CD14-positive monocyte (primary cell): Measurements from ENCODE around the gene GJA3. TPM values are rescaled to one million over a fixed set of nuclear protein-coding genes. Genes with fewer than 3 reads are reported as not detected.

ENCODE experiments used
- DNase-seq, 3 donors: peaks; one replicate each; pipeline ENCODE4 v3.0.0-alpha.2; 2011 to 2022
- H2AFZ ChIP-seq: 2 replicates; pipeline ENCODE4 v1.6.0; 2012; ENCODE audit warnings: mild to moderate bottlenecking, low read depth, low read length, inconsistent platforms; ENCODE audit not compliant: insufficient read depth, poor library complexity, severe bottlenecking
- H3K27ac ChIP-seq, 2 donors: 1 replicate in 1 of 2; 2 replicates in 1 of 2; pipeline ENCODE4 v1.5.1; 2012 to 2013; ENCODE audit warnings: low read length in 2 of 2, control low read depth in 1 of 2, inconsistent platforms in 1 of 2, low read depth in 1 of 2, mild to moderate bottlenecking in 1 of 2
- H3K27me3 ChIP-seq, 2 donors: one replicate each; pipeline versions ENCODE4 v1.6.0 to v1.6.1; 2011 to 2013; ENCODE audit warnings: low read length in 2 of 2; ENCODE audit not compliant: control insufficient read depth in 2 of 2, insufficient read depth in 2 of 2
- H3K36me3 ChIP-seq, 2 donors: replicated peaks in 1 of 2; 1 replicate in 1 of 2; 2 replicates in 1 of 2; pipeline versions ENCODE4 v1.5.1 to v1.6.1; 2012 to 2013; ENCODE audit warnings: low read length in 2 of 2, control low read depth in 1 of 2, inconsistent platforms in 1 of 2, mild to moderate bottlenecking in 1 of 2; ENCODE audit not compliant: insufficient read depth in 2 of 2, control insufficient read depth in 1 of 2
- H3K4me1 ChIP-seq, 2 donors: 1 replicate in 1 of 2; 2 replicates in 1 of 2; pipeline versions ENCODE4 v1.5.1 to v1.6.1; 2012 to 2013; ENCODE audit warnings: low read length in 2 of 2, control low read depth in 1 of 2, inconsistent platforms in 1 of 2, mild to moderate bottlenecking in 1 of 2, moderate library complexity in 1 of 2; ENCODE audit not compliant: insufficient read depth in 2 of 2, control insufficient read depth in 1 of 2
- H3K4me2 ChIP-seq: replicated peaks from 2 replicates; pipeline ENCODE3; 2012; ENCODE audit warnings: low read length, moderate library complexity, mild to moderate bottlenecking; ENCODE audit not compliant: poor library complexity, severe bottlenecking; ENCODE audit errors: extremely low read depth
- H3K4me3 ChIP-seq, 3 experiments: fragments of 200-600 bp in 1 of 3; sonication (generic) in 1 of 3; replicated peaks in 1 of 3; 1 replicate in 2 of 3; 2 replicates in 1 of 3; pipeline ENCODE4 v1.5.1; 2011 to 2013; ENCODE audit warnings: low read length in 3 of 3, mild to moderate bottlenecking in 3 of 3, control low read depth in 2 of 3, low read depth in 2 of 3, inconsistent platforms in 1 of 3, moderate library complexity in 1 of 3
- H3K79me2 ChIP-seq: 2 replicates; pipeline ENCODE4 v1.6.0; 2012; ENCODE audit warnings: mild to moderate bottlenecking, control low read depth, inconsistent platforms, low read length, moderate library complexity; ENCODE audit not compliant: insufficient read depth
- H3K9ac ChIP-seq: 2 replicates; pipeline ENCODE4 v1.6.0; 2017; ENCODE audit warnings: low read length, mild to moderate bottlenecking; ENCODE audit not compliant: insufficient read depth, poor library complexity, severe bottlenecking
- H3K9me3 ChIP-seq, 2 donors: replicated peaks in 1 of 2; 1 replicate in 1 of 2; 2 replicates in 1 of 2; pipeline versions ENCODE4 v1.5.1 to v1.6.1; 2012 to 2013; ENCODE audit warnings: low read length in 2 of 2, control low read depth in 1 of 2; ENCODE audit not compliant: control insufficient read depth in 1 of 2, insufficient read depth in 1 of 2
- H4K20me1 ChIP-seq: 2 replicates; pipeline ENCODE4 v1.6.0; 2012; ENCODE audit warnings: mild to moderate bottlenecking, low read length, control low read depth, moderate library complexity; ENCODE audit not compliant: insufficient read depth
- H3K27ac Mint-ChIP-seq, 7 donors: one replicate each; pipeline ENCODE4 v1.8.0; 2020; ENCODE audit warnings: mild to moderate bottlenecking in 7 of 7, mixed read lengths in 7 of 7, moderate library complexity in 6 of 7, inconsistent platforms in 2 of 7
- H3K27me3 Mint-ChIP-seq, 3 donors: one replicate each; pipeline ENCODE4 v1.8.0; 2021 to 2022; ENCODE audit warnings: low read depth in 3 of 3, mild to moderate bottlenecking in 3 of 3, mixed read lengths in 3 of 3, moderate library complexity in 3 of 3, inconsistent platforms in 1 of 3
- H3K36me3 Mint-ChIP-seq, 2 donors: one replicate each; pipeline ENCODE4 v1.8.0; 2020; ENCODE audit warnings: mixed read lengths in 2 of 2, inconsistent platforms in 1 of 2, mild to moderate bottlenecking in 1 of 2
- H3K4me1 Mint-ChIP-seq: one replicate; pipeline ENCODE4 v1.8.0; 2020; ENCODE audit warnings: mild to moderate bottlenecking, mixed read lengths
- H3K4me3 Mint-ChIP-seq, 2 donors: one replicate each; pipeline ENCODE4 v1.8.0; 2020; ENCODE audit warnings: mild to moderate bottlenecking in 2 of 2, mixed read lengths in 2 of 2, moderate library complexity in 1 of 2
- H3K9me3 Mint-ChIP-seq, 7 donors: one replicate each; pipeline ENCODE4 v1.8.0; 2020 to 2022; ENCODE audit warnings: mixed read lengths in 7 of 7, mild to moderate bottlenecking in 6 of 7, moderate library complexity in 6 of 7, inconsistent platforms in 2 of 7
- CTCF ChIP-seq: fragments of 200-600 bp; IDR thresholded peaks from one replicate; pipeline ENCODE4 v1.8.0; 2022; ENCODE audit warnings: antibody characterized with exemption, mild to moderate bottlenecking
- WGBS: methylation state at CpG from one replicate; pipeline ENCODE4 v1.1.5; 2013; ENCODE audit warnings: missing lambda C conversion rate; ENCODE audit not compliant: insufficient coverage; 5-methylcytosine and 5-hydroxymethylcytosine counted together
- intact Hi-C, 2 donors: fragments of 100-400 bp; cut with micrococcal nuclease; formaldehyde crosslinking; loops; one replicate each; pipeline versions ENCODE4 v1.15.0 to v1.15.1; 2023
- polyA plus RNA-seq, 3 donors: library from polyadenylated mRNA; depleted of rRNA in 1 of 3; unstranded in 2 of 3; stranded (reverse) in 1 of 3; fragments of 300-500 nt in 2 of 3; fragments of >200 nt in 1 of 3; fragmentation: Illumina TruSeq in 2 of 3; gene quantifications; 1 replicate in 2 of 3; 2 replicates in 1 of 3; pipeline ENCODE4 v1.2.3, GENCODE V29; 2012 to 2021

Gene GJA3
- polyA plus RNA-seq, 3 donors = not detected

GRCh38 chr13:20150561-20150960 lies 10.3 kb downstream of the GJA3 start:
- H3K4me2 ChIP-seq = no peak overlapping the region
- Mint-ChIP-seq H3K4me3 (no peak overlapping the region), H3K9me3 (peaks cover 0 to 5% (median 0%) of the 10 kb centered on the region in 7 donors), H3K36me3 (no peaks in the 10 kb centered on the region), H3K27ac (no peak overlapping the region), H3K4me1 (no peaks in the 10 kb centered on the region), H3K27me3 (peaks cover 20 to 42% (median 34%) of the 10 kb centered on the region in 3 donors)
- intact Hi-C loops = no loop called here
- H3K27me3 ChIP-seq = peaks cover 6 to 34% of the 10 kb centered on the region in 2 donors
- no peaks in the 10 kb centered on the region for H3K36me3 ChIP-seq
- TF ChIP-seq CTCF = no peak
- no peaks in the 10 kb centered on the region for H3K4me1 ChIP-seq
- H3K79me2 ChIP-seq = no peaks in the 10 kb centered on the region
- 91% methylated on average over 9 of the region's 9 CpGs for WGBS
- no peak overlapping the region for H3K27ac ChIP-seq
- H3K9me3 ChIP-seq = no peaks in the 10 kb centered on the region
- H4K20me1 ChIP-seq = no peaks in the 10 kb centered on the region
- H2AFZ ChIP-seq = no peak overlapping the region
- H3K4me3 ChIP-seq = no peak overlapping the region
- no peak overlapping the region for H3K9ac ChIP-seq
- DNase-seq = no peak

GRCh38 chr13:20149762-20150161 lies 11.1 kb downstream of the GJA3 start:
- Histone ChIP-seq H3K4me1 (no peaks in the 10 kb centered on the region), H3K27me3 (peaks cover 5 to 31% of the 10 kb centered on the region in 2 donors), H3K9me3 (no peaks in the 10 kb centered on the region), H3K9ac (no peak overlapping the region), H3K27ac (no peak overlapping the region), H3K4me3 (no peak overlapping the region), H3K4me2 (no peak overlapping the region), H3K36me3 (no peaks in the 10 kb centered on the region), H3K79me2 (no peaks in the 10 kb centered on the region), H2AFZ (no peak overlapping the region), H4K20me1 (no peaks in the 10 kb centered on the region)
- intact Hi-C loops = no loop called here
- Mint-ChIP-seq H3K9me3 (peaks cover 0 to 5% (median 0%) of the 10 kb centered on the region in 7 donors), H3K4me1 (no peaks in the 10 kb centered on the region), H3K36me3 (no peaks in the 10 kb centered on the region), H3K4me3 (peak overlapping the region in 1 of 2 donors; percentile 30), H3K27me3 (peaks cover 23 to 36% (median 32%) of the 10 kb centered on the region in 3 donors), H3K27ac (peak overlapping the region in 1 of 7 donors; percentile 1)
- WGBS = 82% methylated on average over 9 of the region's 9 CpGs
- TF ChIP-seq CTCF = no peak
- DNase-seq = no peak
